Fibroblast of skin of left biceps (primary cell): ENCODE measurements around the gene CBR1.
"Not testable (repeated sequence)": the region's sequence is repeated elsewhere in the genome, so short reads cannot be mapped to it uniquely, and the experiment has no call there.

Source experiments
- DNase-seq, 2 experiments: peaks; one replicate each; pipeline ENCODE4 v3.0.0-alpha.2; 2013; ENCODE audit warnings: low read depth in 2 of 2

CBR1 gene

DNA sequence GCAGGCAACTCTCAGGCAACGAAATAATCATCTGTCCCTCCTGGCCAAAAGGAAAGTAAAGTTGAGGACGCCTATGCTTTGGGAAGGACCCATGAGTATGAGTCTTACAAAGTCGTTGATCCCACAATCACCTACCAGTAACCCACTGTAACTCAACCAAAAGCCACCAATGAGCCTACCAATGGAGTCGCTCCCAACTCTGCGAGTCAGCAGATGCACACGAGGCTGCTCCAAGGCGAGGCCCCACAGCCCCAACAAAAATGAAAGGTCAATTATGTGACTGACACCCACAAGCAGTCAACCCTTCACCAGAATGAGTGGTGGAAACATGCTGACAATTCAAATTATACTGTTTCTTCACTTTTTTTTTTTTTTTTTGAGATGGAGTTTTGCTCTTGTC lies 21.5 kb upstream of the CBR1 start:
- DNase-seq, result no peak

DNA sequence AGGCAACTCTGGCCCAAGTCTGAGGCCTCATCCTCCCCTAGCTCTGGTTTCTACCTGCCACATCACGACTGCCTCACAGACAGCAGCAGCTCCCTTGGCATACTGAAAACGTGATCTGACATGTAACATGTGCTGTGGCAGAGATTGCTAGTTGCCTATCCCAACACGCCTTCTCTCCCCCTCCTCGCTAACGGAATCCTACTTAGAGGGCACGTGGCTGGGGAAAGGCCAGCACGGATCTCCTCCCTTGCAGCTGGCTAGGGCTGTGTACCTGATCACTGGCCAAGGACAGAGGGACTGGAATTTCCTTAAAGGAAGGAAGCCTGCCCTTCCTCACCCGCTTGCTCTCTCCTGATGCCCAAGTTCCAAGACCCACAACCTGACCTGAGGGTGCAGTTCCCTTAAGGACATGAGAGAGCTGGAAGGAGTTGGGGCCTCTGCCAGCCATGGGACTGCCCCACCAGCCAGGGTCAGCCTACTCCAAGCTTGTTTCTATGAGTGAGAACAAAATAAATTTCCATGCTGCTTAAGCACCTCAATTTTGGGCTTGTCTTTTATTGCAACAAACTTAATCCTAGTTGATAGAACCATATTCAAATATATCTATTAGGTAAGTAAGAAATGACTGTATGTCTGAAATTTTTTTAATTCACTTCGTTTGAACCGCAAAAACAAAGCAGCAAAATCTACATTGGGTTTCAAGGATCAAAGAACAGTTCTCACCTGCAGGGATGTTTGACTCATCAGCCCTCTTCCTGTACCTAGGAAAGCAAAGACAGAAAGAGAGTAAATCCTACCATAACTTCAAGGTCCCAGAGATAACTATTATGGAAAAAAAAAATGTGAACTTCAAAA lies 16.7 kb upstream of the CBR1 start:
- DNase-seq, result no peak

- DNase-seq, result no peak
Measured at GRCh38 chr21:36053715-36054062, 16.1 kb upstream of the CBR1 start.

- DNase-seq, result no peak
Measured at GRCh38 chr21:36055551-36055950, 14.3 kb upstream of the CBR1 start.

GRCh38 chr21:36059823-36060158 lies 10.0 kb upstream of the CBR1 start:
- no peak for DNase-seq

GRCh38 chr21:36060159-36060921 lies 9.5 kb upstream of the CBR1 start, which contains the start of gene SETD4:
Gene SETD4, minus strand, starts transcription at chr21:36060526. Its CDS starts 1,638 bp downstream, at chr21:36058888.
- peak; percentile 80 to 81 for DNase-seq

DNA sequence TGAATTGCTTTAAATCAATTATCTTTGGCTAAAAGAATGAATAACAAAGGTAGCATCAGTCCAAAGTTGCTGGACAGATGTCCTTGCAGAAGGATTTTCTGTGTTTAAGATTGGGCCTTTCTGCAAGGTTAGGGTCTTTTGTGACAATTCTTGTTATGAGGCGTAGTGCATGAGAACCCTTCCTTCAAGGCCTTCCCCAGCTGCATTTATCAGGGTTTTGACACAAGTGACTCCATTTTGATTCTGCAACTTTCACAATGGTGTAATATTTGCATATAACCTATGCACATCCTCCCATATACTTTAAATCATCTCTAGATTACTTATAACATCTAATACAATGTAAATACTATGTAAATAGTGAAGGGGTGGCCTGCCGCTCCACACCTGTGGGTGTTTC lies 8.4 kb upstream of the CBR1 start:
- DNase-seq, result no peak

DNA sequence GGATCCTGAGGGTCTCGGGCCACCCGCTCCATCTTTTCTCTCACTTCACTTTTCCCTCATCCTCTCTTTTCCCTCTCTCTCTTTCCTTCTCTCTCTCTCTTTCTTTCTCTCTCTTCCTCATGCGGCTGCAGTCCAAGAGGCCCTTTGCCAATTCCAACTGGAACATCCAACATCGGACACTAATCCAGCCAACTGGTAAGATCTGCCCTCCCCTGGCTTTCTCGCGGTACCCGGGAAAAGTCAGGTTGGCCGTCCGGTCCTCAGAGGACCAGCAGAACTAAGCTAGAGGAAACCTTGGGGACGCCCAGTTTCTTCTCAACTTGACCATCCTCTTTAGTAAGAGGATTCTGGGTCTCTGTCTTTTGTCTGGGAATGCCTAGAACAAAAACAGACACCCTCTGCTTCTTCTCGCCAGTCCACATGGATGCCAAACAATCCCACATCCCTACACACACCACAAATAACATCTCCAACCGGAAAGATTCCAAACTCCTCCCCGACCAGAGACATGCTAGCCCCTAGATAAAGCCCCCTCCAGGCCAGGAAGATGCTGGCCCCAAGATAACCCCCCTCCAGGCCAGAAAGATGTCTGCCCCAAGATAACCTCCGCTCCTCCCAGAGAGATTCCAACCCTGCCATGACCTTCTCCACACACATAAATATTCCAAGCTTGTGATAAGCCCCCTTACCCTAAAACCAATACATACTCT lies 6.3 kb upstream of the CBR1 start:
- no peak for DNase-seq

GRCh38 chr21:36064085-36064460 lies 5.8 kb upstream of the CBR1 start:
- no peak for DNase-seq

GRCh38 chr21:36065497-36066036 lies 4.3 kb upstream of the CBR1 start:
- peak; percentile 15 for DNase-seq

DNA sequence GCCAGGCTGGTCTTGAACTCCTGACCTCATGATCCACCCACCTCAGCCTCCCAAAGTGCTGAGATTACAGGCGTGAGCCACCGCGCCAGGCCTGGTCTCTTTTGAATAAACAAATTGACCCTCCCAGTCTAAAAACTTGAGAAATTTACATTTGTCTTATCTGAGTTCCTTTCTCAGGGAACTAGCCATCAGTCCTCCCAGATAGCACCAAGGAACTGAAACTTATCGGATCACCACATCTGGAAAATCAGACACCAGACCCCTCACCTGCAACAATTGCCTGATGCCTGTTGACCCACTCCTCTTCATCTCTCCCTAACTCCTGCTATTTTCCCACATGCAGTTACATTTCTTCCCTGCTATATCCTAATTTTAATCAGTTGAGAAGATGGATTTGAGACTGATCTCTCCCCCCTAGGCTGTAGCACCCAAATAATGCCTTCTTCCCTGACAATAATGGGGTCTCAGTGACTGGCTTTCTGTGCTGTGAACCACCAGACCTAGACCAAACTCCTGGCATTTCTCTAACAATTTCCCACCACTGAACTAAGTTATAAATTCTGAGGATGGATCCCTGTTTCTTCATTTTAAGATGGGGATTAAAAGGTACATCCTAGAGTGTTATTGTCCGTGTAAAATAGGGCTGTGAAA lies 951 bp upstream of the CBR1 start:
- DNase-seq, result no peak

- DNase-seq, result no peak
Measured at GRCh38 chr21:36070999-36071398, 1.2 kb downstream of the CBR1 start.

DNA sequence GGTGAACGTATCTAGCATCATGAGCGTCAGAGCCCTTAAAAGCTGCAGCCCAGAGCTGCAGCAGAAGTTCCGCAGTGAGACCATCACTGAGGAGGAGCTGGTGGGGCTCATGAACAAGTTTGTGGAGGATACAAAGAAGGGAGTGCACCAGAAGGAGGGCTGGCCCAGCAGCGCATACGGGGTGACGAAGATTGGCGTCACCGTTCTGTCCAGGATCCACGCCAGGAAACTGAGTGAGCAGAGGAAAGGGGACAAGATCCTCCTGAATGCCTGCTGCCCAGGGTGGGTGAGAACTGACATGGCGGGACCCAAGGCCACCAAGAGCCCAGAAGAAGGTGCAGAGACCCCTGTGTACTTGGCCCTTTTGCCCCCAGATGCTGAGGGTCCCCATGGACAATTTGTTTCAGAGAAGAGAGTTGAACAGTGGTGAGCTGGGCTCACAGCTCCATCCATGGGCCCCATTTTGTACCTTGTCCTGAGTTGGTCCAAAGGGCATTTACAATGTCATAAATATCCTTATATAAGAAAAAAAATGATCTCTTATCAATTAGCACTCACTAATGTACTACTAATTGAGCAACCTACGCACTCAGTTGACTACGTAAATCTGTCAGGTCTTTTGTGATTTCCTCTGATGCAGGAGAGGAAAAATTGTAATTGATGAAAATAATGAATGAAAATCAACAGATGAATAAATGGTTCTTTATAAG lies 2.8 kb downstream of the CBR1 start:
- DNase-seq, result no peak

DNA sequence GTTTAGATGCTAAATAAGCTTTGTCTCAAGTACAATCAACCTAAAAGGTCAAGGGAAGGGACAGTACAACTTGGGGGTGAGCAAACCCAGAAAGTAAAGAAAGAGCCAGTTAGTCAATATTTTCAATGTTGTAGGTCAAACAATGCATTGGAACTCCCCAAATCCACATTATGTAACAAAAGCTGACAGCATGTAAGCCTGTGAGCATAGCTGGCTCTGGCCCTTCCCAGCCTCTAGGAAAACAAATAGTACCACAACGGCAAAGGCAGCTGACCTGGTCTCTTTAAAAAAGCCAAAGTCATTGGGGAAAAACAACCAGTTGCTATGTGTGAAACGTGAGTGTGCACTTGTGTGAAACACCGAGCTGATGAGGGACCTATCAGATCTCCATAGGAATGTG lies 3.4 kb downstream of the CBR1 start:
- DNase-seq, result no peak

GRCh38 chr21:36073911-36074310 lies 4.1 kb downstream of the CBR1 start:
- not testable (repeated sequence) for DNase-seq

DNA sequence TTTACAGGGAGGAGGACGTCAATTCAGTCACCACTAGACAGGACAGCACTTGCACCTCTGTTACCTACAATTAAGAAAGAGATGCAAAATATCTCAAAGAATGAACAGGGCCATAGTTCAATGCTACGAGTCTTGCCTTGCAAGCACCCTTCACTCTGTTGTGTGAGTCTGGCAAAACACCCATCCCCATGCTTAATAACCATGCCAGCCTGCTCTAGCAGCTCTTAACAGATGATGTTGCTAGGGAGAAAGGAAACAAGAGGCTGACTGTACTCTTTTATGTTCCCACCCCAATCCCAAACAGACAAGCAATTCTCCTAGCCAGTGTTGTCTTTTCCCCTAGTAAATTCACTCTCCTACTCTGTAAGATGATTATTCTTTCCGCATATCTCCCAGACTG lies 5.3 kb downstream of the CBR1 start:
- DNase-seq, result no peak

- no peak for DNase-seq
Measured at GRCh38 chr21:36075953-36076352, 6.1 kb downstream of the CBR1 start.

DNA sequence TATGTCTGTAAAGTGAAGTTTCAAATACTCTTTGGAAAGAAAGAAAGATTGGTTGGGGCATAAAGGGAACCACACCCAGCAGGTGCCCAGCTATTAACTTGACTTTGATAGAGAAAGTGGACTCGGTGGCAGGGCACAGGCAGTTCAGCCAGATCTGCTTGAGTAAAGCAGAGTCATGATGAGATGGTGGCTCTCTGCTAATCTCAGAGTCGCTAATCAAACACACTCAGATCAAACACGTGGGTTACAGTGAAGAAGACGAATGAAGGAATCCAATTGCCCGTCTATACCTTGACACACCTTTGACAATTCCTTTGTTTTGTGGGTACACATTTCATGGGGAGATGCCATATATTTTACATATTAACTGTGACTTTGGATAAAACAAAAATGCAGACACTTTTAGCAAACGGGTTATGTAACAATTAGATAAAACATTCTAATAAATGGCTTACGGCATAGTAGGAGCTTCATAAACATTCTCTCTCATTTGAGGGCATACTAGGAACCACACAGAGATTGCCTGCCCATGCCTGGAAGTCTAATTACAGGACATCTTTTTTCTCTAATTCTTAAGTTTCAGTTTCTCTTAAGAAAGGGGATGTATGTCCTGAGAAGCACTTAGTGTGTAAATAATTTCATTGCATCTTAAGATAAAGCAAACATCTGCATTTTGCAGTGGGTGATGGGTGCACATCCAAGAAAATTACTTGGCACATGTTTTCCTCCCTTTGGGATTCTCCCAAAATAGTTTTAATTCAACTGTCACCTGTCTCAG lies 7.2 kb downstream of the CBR1 start:
- no peak for DNase-seq

DNA sequence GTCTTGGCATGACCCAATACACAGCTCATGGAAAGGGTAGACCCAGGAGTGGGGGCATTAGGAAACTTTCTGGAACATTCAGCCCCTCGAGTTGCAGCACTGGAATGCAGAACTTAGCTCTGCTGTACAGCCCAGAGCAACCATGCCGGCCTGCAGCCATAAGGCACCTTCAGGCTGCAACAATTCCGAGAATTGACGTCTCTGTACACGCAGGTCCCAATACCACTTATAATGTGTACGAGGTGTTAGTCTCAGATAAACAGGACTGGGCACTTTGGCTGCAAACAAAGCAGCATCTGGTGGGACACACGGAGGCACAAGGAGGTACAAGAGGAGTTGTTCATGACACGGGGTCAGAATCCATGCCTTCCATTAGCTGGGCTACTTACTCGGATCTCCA lies 7.9 kb downstream of the CBR1 start:
- DNase-seq, result no peak

DNA sequence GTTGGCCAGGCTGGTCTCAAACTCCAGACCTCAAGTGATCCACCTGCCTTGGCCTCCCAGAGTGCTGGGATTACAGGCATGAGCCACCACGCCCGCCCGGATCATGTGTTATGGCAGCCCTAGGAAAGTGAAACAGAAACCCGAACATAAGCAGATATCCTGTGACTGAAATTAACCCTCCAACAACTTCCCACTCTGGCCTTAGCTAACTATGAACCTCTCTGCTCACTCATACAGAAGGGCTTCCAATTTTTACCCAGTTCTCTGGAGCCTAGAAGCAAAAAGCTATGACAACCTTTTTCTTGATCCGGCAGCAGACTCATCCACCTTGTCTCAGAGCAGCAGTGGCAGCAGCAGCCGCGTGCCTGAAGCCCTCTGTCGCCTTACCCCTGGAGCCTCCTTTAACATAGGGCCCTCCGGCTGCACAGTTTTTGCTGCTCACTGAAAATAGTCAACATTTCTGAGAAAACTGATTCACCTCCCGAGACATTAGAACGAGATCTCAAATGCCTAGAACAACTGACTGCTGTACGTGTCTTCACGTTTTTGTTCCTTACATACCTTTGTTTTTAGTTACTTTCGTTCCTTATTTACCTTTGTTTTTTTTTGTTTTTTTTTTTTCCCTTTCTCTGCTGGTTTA lies 9.3 kb downstream of the CBR1 start:
- DNase-seq, result no peak
